ENCODE measurements around the gene PSMD8.
"Not testable (repeated sequence)": the region's sequence is repeated elsewhere in the genome, so short reads cannot be mapped to it uniquely, and the experiment has no call there.

DNA sequence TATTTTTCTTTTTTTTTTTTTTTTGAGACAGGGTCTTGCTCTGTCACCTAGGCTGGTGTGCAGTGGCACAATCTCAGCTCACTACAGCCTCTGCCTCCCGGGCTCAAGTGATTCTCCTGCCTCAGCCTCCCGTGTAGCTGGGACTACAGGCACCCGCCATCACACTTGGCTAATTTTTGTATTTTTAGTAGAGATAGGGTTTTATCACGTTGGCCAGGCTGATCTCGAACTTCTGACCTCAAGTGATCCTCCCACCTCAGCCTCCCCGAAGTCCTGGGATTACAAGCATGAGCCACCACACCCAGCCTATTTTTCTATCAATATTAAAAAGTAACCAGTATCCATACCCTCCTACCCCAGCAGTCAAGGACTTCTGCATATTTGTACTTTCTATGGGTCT lies 36.0 kb downstream of the PSMD8 start:
- not testable (repeated sequence) for TF ChIP-seq ZNF384 (IDR thresholded peaks at IDR 0.05); HDGF (IDR thresholded peaks at IDR 0.05; ENCODE audit: borderline replicate concordance); TARDBP (IDR thresholded peaks at IDR 0.05)
- TF ChIP-seq, protein P1, sequence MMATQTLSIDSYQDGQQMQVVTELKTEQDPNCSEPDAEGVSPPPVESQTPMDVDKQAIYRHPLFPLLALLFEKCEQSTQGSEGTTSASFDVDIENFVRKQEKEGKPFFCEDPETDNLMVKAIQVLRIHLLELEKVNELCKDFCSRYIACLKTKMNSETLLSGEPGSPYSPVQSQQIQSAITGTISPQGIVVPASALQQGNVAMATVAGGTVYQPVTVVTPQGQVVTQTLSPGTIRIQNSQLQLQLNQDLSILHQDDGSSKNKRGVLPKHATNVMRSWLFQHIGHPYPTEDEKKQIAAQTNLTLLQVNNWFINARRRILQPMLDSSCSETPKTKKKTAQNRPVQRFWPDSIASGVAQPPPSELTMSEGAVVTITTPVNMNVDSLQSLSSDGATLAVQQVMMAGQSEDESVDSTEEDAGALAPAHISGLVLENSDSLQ (IDR thresholded peaks at IDR 0.05): not testable (repeated sequence)

Data from HEK293T (cell line).